ENCODE data around the gene FALEC.

Gene FALEC

GRCh38 chr1:150515328-150516049 is at the start of gene FALEC:
Gene FALEC (plus strand): TSS chr1:150515752.
- peak; percentile 66 for DNase-seq (ENCODE audit: low read depth, low spot score)

DNA sequence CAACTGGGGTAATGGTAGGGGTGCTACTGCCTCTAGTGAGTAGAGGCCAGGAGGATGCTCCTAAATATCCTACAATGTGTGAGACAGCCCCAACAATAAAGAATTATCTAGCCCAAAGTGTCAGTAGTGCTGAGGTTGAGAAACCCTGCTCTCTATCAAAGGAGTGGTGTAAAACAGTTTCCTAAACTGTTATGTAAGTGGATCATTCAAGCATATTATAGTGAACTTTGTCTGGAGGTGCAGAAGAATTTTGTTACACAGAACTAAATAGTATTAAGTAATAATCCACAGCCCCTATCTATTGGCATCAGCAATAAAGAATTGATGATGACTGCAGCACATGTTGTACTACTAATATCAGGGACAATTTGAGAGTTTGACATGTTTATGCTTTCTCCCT is 48.6 kb upstream of the FALEC start:
- DNase-seq (ENCODE audit: low read depth, low spot score) = no peak

- DNase-seq (ENCODE audit: low read depth, low spot score) = no peak
Measured at GRCh38 chr1:150469291-150469690, 46.3 kb upstream of the FALEC start.

DNA sequence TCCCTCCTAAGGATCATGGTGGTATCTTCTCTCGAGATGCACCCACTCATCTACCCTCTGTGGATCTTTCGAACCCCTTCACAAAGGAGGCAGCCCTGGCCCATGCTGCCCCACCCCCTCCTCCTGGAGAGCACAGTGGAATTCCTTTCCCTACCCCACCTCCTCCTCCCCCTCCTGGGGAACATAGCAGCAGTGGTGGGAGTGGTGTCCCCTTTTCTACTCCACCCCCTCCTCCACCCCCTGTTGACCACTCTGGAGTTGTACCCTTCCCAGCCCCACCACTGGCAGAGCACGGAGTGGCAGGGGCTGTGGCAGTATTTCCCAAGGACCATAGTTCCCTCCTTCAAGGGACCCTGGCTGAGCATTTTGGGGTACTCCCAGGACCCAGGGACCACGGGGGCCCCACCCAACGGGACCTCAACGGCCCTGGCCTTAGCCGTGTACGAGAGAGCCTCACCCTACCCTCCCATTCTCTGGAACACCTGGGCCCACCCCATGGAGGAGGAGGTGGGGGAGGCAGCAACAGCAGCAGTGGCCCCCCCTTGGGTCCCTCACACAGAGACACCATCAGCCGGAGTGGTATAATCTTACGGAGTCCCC is 42.9 kb upstream of the FALEC start:
- DNase-seq (ENCODE audit: low read depth, low spot score) = no peak

DNA sequence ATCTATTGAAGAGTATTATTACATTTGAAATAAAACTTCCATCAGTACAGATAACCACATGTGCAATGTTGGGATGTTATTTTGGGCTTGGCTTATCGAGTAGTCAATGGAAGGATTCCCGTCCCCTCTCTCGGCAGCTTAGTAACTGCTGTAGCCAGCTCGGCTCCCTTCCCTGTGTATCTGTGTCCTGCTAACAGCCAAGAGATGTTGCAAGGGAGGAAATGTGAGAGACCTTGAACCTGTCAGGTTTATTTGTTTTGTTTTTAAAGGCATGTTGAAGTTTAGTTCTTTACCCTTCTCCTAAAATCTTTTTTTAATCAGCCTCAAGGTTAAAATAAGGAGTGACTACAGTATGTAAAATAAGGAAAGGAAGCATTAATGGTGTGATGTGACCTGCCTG is 41.9 kb upstream of the FALEC start:
- DNase-seq (ENCODE audit: low read depth, low spot score) = no peak

DNA sequence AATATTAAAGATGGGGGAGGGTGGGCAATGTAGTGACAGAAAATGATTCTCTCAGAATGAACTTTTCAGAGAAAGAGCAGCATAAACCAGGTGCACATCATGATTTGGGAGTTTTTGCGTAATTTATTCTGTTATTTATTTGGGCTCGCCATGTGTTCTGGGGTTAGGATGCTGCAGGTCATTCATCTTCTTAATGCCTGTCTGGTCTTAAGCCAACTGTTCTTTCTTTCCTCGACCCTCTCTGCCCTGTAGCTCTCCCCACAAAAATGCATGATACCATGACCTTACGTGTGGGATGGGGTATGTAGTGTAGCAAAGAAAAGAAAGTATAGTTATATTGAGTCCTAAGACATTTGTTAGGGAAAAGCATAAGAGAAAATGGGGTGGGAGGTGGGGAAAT is 40.7 kb upstream of the FALEC start:
- no peak for DNase-seq (ENCODE audit: low read depth, low spot score)

DNA sequence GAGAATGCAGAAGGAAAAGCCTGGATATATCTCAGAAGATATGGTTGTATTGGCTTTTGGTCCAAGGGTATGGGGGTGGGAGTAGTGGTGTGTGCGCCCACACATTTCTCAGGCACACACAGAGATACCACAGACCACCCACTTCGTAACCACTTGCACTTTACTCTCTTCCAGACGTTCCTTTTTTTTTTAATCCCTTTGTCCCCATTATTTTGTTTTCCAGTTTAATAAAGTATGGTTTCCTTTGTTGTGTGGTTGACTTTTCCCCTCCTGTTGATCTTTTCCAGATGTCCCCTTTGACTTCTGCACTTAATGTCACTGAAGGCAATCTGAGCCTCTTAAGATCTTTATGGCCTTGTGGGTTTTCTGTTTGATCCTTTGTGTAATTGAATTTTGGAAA is 38.8 kb upstream of the FALEC start:
- no peak for DNase-seq (ENCODE audit: low read depth, low spot score)

- no peak for DNase-seq (ENCODE audit: low read depth, low spot score)
Measured at GRCh38 chr1:150477320-150477719, 38.2 kb upstream of the FALEC start.

DNA sequence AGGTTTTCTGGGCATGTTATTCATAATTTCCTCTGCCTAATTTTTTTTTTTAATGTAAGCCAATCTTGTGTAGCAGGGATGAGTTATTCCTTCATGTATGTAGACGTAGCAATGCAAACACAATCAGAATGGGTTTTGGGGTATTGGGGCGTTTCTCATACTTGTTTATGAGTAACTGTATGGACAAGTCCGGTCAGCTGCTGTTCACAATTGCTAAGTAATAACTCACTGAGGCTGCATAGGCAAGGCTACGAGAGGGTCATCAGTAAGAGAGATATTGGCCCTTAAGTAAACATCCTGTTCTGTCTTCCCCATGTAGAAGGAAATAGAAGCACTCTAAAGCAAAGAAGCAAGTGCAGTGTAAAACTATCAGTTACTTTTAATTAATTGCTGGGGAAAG is 37.8 kb upstream of the FALEC start:
- no peak for DNase-seq (ENCODE audit: low read depth, low spot score)

DNA sequence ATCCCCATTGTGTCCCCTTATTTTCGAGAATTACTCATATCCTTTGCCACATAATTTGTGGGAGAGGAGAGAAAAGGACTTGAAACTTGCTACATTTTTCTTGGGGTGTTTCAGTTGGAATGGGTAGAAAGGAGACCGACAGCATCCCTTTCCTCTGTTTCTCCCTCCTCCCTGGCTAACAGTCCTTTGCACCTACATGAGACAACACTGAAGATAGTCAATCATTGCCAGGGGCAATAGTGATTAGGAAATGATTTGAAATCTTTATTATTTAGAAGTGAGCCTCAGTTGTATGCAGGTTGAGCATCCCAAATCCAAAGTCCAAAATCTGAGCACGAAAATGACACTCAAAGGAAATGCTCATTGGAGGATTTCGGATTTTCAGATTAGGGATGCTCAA is 36.2 kb upstream of the FALEC start:
- no peak for DNase-seq (ENCODE audit: low read depth, low spot score)

GRCh38 chr1:150479927-150480352 is 35.6 kb upstream of the FALEC start:
- DNase-seq (ENCODE audit: low read depth, low spot score) = no peak

DNA sequence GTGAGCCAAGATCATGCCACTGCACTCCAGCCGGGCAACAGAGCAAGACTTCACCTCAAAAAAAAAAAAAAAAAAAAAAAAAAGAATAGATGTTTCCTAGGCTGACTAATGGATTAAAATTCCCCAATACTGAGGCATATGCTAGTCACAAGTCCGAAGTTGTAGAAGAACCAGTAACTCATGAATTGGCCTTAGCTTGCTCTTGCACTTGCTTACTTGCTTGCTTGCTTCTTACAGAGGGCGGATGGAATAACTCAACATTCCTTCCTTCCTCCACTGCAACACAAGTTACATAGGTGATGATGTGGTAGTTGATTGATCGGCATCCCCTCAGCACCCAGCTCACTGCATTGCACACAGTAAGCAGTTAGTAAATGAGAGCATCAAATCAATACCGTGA is 31.1 kb upstream of the FALEC start:
- no peak for DNase-seq (ENCODE audit: low read depth, low spot score)

- DNase-seq (ENCODE audit: low read depth, low spot score) = no peak
Measured at GRCh38 chr1:150484861-150485260, 30.7 kb upstream of the FALEC start.

GRCh38 chr1:150486966-150487762 is 28.4 kb upstream of the FALEC start, which contains the start of gene TARS2:
Gene TARS2 (plus strand): TSS chr1:150487419. CDS start chr1:150487451, 32 bp downstream.
- DNase-seq (ENCODE audit: low read depth, low spot score) = peak; percentile 92

DNA sequence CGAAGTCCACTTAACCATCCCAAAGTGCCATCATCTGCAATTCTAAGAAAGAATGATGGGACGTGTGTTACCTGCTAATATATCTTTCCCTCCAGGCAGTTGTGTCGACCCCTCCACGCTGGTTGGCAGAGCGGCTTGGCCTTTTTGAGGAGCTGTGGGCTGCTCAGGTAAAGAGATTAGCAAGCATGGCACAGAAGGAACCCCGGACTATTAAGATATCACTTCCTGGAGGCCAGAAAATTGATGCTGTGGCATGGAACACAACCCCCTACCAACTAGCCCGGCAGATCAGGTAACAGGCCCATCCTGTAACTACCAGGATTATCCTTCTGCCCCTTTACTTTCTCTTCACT is 27.8 kb upstream of the FALEC start:
- no peak for DNase-seq (ENCODE audit: low read depth, low spot score)

DNA sequence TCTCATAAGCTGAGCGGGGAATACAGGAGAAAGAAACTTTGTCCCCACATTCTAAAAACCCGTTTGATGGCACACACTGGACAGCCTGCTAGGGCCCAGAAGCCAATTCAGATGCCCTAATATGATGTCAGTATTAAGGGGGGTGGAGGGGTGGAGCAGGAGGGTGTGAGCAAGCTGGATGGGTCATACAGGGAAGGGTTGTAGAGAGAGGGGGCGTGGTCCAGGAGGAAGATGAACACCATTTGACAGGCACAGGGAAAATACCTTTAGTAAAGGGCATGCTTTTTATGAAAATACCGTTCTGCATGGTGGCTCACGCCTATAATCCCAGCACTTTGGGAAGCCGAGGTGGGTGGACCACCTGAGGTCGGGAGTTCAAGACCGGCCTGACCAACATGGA is 22.4 kb upstream of the FALEC start:
- no peak for DNase-seq (ENCODE audit: low read depth, low spot score)

DNA sequence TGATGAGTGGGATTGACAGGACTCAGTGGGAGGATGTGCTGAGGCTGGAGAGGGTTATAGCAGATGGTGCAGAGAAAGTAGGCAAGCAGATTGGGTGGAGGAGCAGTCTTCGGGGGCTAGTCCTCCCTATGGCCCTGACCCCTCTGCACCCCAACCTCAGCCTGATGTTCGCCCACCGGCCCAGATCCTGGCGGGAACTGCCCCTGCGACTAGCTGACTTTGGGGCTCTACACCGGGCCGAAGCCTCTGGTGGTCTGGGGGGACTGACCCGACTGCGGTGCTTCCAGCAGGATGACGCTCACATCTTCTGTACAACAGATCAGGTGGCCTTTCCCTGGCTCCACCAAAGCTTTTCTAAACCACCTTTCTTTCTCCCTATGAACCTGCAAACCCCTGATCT is 17.2 kb upstream of the FALEC start:
- DNase-seq (ENCODE audit: low read depth, low spot score) = no peak

DNA sequence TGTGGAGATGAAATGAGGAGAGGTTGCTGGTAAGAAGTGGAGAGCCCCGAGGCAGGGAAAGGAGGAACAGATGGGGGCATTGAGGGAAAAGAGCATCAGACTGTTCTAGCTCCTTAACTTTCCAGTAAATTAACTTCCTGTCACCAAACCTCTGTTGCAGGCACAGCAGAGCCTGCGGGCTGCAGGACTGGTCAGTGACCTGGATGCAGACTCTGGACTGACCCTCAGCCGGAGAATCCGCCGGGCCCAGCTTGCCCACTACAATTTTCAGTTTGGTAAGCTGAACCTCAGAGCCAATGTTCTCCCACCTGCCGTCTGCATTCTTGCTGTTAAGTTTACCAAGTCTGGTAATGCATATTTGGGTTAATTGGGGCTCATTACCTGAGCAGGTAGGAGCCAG is 10.1 kb upstream of the FALEC start:
- DNase-seq (ENCODE audit: low read depth, low spot score) = no peak

GRCh38 chr1:150507912-150508864 is 7.4 kb upstream of the FALEC start, which contains the start of gene ECM1:
Gene ECM1 (plus strand): TSS chr1:150508109. CDS start chr1:150508210, 101 bp downstream.
- no peak for DNase-seq (ENCODE audit: low read depth, low spot score)

DNA sequence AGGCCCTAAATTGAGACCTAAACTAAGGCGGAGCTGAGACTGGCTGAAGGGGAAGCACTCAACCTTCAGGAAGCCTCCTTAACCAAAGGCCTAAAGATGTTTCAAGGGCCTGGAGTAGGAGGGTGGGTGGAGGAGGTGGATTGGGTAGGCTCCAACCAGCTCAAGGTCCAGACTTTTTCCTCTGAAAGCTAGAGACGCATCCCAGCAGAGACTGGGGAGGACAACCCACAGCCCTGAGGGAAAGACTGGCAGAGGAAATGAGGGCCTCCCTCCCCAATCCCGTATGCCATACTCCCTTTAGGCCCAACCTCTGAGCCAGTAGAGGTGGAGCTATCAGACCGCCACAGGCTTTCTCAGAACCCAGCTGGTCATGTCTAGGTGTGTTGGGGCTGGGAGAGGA is 6.6 kb upstream of the FALEC start:
- no peak for DNase-seq (ENCODE audit: low read depth, low spot score)

DNA sequence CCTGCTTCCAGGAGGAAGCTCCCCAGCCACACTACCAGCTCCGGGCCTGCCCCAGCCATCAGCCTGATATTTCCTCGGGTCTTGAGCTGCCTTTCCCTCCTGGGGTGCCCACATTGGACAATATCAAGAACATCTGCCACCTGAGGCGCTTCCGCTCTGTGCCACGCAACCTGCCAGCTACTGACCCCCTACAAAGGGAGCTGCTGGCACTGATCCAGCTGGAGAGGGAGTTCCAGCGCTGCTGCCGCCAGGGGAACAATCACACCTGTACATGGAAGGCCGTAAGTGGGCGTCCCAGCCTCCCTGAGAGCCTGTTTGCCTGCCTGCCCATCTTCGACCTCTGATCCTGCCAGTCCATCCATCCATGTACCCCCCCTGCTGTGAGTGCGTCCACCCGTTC is 4.0 kb upstream of the FALEC start:
- DNase-seq (ENCODE audit: low read depth, low spot score) = no peak
